ENCODE data around the gene DSCAM.

The DSCAM gene

DNA sequence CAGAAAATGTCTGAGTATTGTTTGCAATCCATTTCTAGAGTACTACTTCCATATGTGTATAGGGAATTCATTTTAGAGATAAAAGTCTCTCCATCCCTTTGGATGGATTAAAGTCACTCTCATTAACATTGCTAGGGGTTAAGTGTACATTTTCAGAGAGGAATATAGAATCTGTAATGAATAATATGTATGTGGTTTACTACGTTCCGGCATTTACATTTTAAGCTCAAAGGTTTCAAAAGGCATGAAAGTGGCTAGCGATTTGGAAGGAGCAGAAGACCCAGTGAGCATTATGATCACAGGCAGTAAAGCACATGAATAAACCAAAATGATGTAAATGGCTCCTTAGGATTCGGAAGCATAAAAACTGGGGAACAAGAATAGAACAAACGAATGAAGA, 123.0 kb downstream of the DSCAM start:
- Histone ChIP-seq H3K4me3 (ENCODE audit: low read depth in 1 of 5, low read length in 5 of 5) (no peak overlapping the region), H3K36me3 (ENCODE audit: control insufficient read depth in 5 of 5, insufficient read depth in 5 of 5, low read length in 5 of 5) (no peaks in the 10 kb centered on the region), H3K4me1 (ENCODE audit: control insufficient read depth in 5 of 5, insufficient read depth in 5 of 5, low read length in 5 of 5) (no peaks in the 10 kb centered on the region), H3K27me3 (ENCODE audit: control insufficient read depth in 5 of 5, insufficient read depth in 4 of 5, low read length in 5 of 5) (no peaks in the 10 kb centered on the region), H3K9me3 (ENCODE audit: control insufficient read depth in 5 of 5, low read length in 5 of 5) (peaks cover 0 to 11% (median 5%) of the 10 kb centered on the region in 5 donors), H3K27ac (ENCODE audit: low read depth, low read length) (no peak overlapping the region), H3K9ac (ENCODE audit: low read length in 5 of 5) (no peak overlapping the region)

DNA sequence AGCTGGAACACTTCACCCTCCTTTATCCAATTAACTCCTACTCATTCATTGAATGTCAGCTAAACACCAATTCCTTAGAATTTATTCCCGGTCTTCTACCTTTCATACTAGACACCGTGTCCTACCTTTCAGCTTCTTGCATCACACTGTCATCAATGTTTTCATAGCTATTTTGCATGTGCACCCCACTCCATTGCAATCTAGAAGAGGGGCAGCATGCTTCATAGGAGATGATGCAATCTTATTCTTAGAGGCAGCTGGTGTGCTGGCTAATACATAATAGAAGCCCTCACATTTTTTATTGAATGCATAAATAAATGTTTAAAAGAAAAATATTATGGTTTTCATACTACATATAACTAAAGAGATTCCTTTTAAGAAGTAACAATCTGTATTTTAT, 123.6 kb downstream of the DSCAM start:
- H3K9me3 ChIP-seq (ENCODE audit: control insufficient read depth in 5 of 5, low read length in 5 of 5): peaks cover 0 to 11% (median 5%) of the 10 kb centered on the region in 5 donors
- no peak overlapping the region for H3K27ac ChIP-seq (ENCODE audit: low read depth, low read length)
- no peak overlapping the region for H3K9ac ChIP-seq (ENCODE audit: low read length in 5 of 5)
- H3K27me3 ChIP-seq (ENCODE audit: control insufficient read depth in 5 of 5, insufficient read depth in 4 of 5, low read length in 5 of 5): no peaks in the 10 kb centered on the region
- no peaks in the 10 kb centered on the region for H3K36me3 ChIP-seq (ENCODE audit: control insufficient read depth in 5 of 5, insufficient read depth in 5 of 5, low read length in 5 of 5)
- no peaks in the 10 kb centered on the region for H3K4me1 ChIP-seq (ENCODE audit: control insufficient read depth in 5 of 5, insufficient read depth in 5 of 5, low read length in 5 of 5)
- H3K4me3 ChIP-seq (ENCODE audit: low read depth in 1 of 5, low read length in 5 of 5): no peak overlapping the region

DNA sequence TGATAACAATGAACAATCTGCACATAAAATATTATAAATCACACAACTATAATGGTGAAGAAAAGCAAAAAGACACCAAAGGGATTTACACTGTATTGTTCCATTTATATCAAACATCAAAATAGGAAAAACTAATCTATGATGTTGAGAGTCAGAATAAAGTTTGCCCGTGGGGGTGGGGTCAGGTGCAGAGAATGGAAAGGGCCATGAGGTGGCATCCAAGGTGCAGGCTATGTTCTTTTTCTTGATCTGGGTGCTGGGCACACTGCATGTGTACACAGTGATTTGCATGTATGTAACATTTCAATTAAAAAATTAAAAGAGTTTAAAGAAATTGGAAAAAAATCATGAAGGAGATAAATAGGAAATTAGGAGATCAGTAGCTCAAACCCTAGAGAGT, 127.3 kb downstream of the DSCAM start:
- H3K27ac ChIP-seq (ENCODE audit: low read depth, low read length): no peak overlapping the region
- no peak overlapping the region for H3K4me3 ChIP-seq (ENCODE audit: low read depth in 1 of 5, low read length in 5 of 5)
- H3K36me3 ChIP-seq (ENCODE audit: control insufficient read depth in 5 of 5, insufficient read depth in 5 of 5, low read length in 5 of 5): no peaks in the 10 kb centered on the region
- peaks cover 0 to 11% (median 5%) of the 10 kb centered on the region in 5 donors for H3K9me3 ChIP-seq (ENCODE audit: control insufficient read depth in 5 of 5, low read length in 5 of 5)
- H3K27me3 ChIP-seq (ENCODE audit: control insufficient read depth in 5 of 5, insufficient read depth in 4 of 5, low read length in 5 of 5): no peaks in the 10 kb centered on the region
- no peaks in the 10 kb centered on the region for H3K4me1 ChIP-seq (ENCODE audit: control insufficient read depth in 5 of 5, insufficient read depth in 5 of 5, low read length in 5 of 5)
- no peak overlapping the region for H3K9ac ChIP-seq (ENCODE audit: low read length in 5 of 5)

DNA sequence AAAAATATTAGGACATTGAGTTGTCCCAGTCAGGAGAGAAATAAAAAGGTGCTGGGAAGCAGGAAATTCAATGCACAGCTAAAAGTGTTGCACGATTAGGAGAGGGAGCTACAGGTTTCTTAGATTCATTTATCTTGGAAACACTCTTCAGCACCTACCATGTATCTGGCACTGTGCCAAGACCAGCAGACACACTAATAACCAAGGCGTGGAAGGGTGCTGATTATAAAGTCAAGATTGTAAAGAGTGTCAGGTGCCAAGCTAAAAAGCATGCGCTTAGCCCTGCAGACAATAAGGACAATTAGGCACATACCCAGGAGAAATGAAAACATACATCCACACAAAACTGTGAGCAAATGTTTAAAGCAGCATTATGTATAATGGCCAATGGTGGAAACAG, 129.9 kb downstream of the DSCAM start:
- H3K27me3 ChIP-seq (ENCODE audit: control insufficient read depth in 5 of 5, insufficient read depth in 4 of 5, low read length in 5 of 5): no peaks in the 10 kb centered on the region
- H3K4me1 ChIP-seq (ENCODE audit: control insufficient read depth in 5 of 5, insufficient read depth in 5 of 5, low read length in 5 of 5): no peaks in the 10 kb centered on the region
- H3K27ac ChIP-seq (ENCODE audit: low read depth, low read length): no peak overlapping the region
- no peaks in the 10 kb centered on the region for H3K36me3 ChIP-seq (ENCODE audit: control insufficient read depth in 5 of 5, insufficient read depth in 5 of 5, low read length in 5 of 5)
- no peak overlapping the region for H3K4me3 ChIP-seq (ENCODE audit: low read depth in 1 of 5, low read length in 5 of 5)
- H3K9ac ChIP-seq (ENCODE audit: low read length in 5 of 5): no peak overlapping the region
- peaks cover 0 to 11% (median 5%) of the 10 kb centered on the region in 5 donors for H3K9me3 ChIP-seq (ENCODE audit: control insufficient read depth in 5 of 5, low read length in 5 of 5)

DNA sequence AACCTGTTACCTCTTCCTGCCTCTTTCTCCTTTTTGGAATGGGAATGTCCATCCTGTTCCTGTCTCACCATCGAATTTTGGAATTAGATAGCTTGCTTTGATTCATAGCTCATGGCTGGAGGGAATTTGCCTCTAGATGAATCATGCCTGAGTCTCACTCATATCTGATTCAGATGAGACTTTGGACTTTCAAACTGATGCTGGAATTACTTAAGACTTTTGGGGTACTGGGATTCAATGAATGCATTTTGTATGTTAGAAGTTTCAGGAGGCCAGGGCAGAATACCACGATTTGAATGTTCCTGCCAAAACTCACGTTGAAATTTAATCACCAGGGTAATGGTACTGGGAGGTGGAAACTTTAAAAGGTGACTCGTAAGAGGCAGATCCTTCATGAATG, 132.4 kb downstream of the DSCAM start:
- Histone ChIP-seq H3K27me3 (ENCODE audit: control insufficient read depth in 5 of 5, insufficient read depth in 4 of 5, low read length in 5 of 5) (no peaks in the 10 kb centered on the region), H3K27ac (ENCODE audit: low read depth, low read length) (no peak overlapping the region), H3K9me3 (ENCODE audit: control insufficient read depth in 5 of 5, low read length in 5 of 5) (no peaks in the 10 kb centered on the region), H3K4me3 (ENCODE audit: low read depth in 1 of 5, low read length in 5 of 5) (no peak overlapping the region), H3K9ac (ENCODE audit: low read length in 5 of 5) (no peak overlapping the region), H3K36me3 (ENCODE audit: control insufficient read depth in 5 of 5, insufficient read depth in 5 of 5, low read length in 5 of 5) (no peaks in the 10 kb centered on the region), H3K4me1 (ENCODE audit: control insufficient read depth in 5 of 5, insufficient read depth in 5 of 5, low read length in 5 of 5) (no peaks in the 10 kb centered on the region)

DNA sequence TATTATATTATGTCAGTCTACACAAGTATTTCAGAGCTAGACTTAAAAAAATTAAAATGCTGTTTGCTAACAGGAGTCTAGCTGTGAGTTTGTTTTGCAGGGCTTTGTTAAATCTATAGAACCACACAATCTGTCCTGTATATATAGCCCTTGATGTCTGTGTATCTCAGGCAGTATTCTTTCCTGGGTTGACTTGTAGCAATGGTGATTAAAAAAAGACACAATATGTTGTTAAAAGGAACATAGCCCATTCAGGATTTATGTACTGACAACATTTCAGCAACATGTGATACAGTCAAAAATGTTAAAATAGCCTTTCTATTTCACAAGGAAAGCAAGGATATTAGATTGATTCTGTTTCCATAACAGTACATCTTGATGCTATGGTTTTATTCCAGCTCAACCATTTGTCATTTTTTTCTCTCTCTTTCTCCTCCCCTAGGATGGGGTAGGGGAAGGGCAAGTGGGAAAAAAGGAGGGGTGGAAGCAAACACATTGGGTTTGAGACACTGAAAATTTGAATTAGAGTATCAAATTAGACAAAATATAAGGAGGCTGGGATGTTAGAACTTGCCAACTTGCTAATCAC, 139.2 kb downstream of the DSCAM start:
- Histone ChIP-seq H3K4me1 (ENCODE audit: control insufficient read depth in 5 of 5, insufficient read depth in 5 of 5, low read length in 5 of 5) (no peaks in the 10 kb centered on the region), H3K9ac (ENCODE audit: low read length in 5 of 5) (no peak overlapping the region), H3K27me3 (ENCODE audit: control insufficient read depth in 5 of 5, insufficient read depth in 4 of 5, low read length in 5 of 5) (no peaks in the 10 kb centered on the region), H3K9me3 (ENCODE audit: control insufficient read depth in 5 of 5, low read length in 5 of 5) (peaks cover 0 to 2% (median 0%) of the 10 kb centered on the region in 5 donors), H3K27ac (ENCODE audit: low read depth, low read length) (no peak overlapping the region), H3K36me3 (ENCODE audit: control insufficient read depth in 5 of 5, insufficient read depth in 5 of 5, low read length in 5 of 5) (no peaks in the 10 kb centered on the region), H3K4me3 (ENCODE audit: low read depth in 1 of 5, low read length in 5 of 5) (no peak overlapping the region)

DNA sequence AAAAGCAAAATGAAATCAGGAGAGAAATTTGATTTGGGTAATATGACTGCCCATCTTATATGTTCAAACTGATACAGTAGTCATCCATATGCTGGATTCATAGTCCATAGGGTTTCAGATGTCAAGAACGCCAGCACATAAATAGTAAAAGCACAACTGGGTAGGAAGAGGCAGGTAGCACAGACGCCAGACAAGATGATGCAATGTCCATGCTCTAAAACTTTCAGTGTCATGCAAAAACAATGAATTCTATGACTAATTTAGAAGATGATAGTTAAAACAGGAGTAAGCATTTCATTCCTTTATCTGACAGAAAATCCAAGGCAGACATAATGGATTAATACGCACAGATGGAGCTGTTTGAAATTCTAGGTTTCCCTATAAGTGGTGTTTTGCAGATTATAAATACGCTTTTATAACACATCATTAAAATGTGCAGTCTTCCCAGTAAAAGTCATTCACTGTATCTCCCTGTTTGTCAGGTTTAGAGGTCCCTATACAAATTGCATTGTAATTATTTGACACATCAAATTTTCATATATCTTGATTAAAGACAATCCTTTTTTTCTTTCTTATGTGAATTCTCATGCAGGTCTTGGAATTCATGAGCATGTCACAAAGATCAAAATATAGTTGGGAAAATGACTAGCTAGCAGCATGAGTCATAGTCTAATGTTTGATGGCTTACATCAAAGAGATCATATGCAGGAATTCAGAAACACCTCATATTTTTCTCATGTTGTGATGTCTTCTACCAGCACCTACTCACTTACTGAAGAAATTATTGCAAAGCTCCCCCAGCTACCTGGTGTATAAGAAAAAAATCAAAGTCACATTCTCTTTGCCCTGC, 139.9 kb downstream of the DSCAM start:
- Histone ChIP-seq H3K4me1 (ENCODE audit: control insufficient read depth in 5 of 5, insufficient read depth in 5 of 5, low read length in 5 of 5) (no peaks in the 10 kb centered on the region), H3K27me3 (ENCODE audit: control insufficient read depth in 5 of 5, insufficient read depth in 4 of 5, low read length in 5 of 5) (no peaks in the 10 kb centered on the region), H3K36me3 (ENCODE audit: control insufficient read depth in 5 of 5, insufficient read depth in 5 of 5, low read length in 5 of 5) (no peaks in the 10 kb centered on the region), H3K9me3 (ENCODE audit: control insufficient read depth in 5 of 5, low read length in 5 of 5) (peaks cover 0 to 2% (median 0%) of the 10 kb centered on the region in 5 donors), H3K9ac (ENCODE audit: low read length in 5 of 5) (no peak overlapping the region), H3K4me3 (ENCODE audit: low read depth in 1 of 5, low read length in 5 of 5) (no peak overlapping the region), H3K27ac (ENCODE audit: low read depth, low read length) (no peak overlapping the region)

DNA sequence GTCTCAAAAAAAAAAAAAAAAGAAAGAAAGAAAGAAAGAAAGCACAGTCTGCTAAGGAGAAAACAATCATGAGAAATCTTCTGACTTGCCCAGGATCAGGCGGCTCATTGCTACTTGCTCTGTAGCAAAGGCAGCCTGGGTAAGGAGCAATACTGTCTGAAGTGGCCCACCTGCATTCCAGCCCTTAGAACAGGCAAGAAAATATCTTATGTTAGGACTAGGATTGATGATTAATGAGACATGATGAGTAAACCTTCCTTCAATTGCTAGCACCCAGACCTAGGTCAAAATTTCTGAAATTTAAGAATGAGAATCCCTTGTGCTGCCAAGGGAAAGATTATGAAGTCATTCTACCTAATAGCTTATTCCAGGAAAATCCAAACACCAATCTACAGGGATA, 140.8 kb downstream of the DSCAM start:
- H3K9me3 ChIP-seq (ENCODE audit: control insufficient read depth in 5 of 5, low read length in 5 of 5): peaks cover 0 to 2% (median 0%) of the 10 kb centered on the region in 5 donors
- H3K4me1 ChIP-seq (ENCODE audit: control insufficient read depth in 5 of 5, insufficient read depth in 5 of 5, low read length in 5 of 5): no peaks in the 10 kb centered on the region
- no peak overlapping the region for H3K27ac ChIP-seq (ENCODE audit: low read depth, low read length)
- no peak overlapping the region for H3K4me3 ChIP-seq (ENCODE audit: low read depth in 1 of 5, low read length in 5 of 5)
- no peaks in the 10 kb centered on the region for H3K36me3 ChIP-seq (ENCODE audit: control insufficient read depth in 5 of 5, insufficient read depth in 5 of 5, low read length in 5 of 5)
- no peaks in the 10 kb centered on the region for H3K27me3 ChIP-seq (ENCODE audit: control insufficient read depth in 5 of 5, insufficient read depth in 4 of 5, low read length in 5 of 5)
- H3K9ac ChIP-seq (ENCODE audit: low read length in 5 of 5): no peak overlapping the region

DNA sequence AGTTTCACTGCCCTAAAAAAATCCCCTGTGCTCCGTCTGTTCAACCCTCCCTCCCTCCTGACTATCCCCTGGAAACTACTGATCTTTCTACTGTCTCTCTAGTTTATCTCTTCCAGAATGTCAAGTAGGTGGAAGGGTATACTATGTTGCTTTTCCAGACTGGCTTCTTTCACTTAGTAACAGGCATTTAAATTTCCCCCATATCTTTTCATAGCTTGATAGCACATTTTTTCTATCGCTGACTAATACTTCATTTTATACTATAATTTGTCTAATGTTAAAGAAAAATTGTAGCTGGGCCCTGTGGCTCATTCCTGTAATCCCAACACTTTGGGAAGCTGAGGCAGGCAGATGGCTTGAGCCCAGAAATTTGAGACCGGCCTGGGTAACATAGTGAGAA, 142.8 kb downstream of the DSCAM start:
- no peak overlapping the region for H3K27ac ChIP-seq (ENCODE audit: low read depth, low read length)
- H3K27me3 ChIP-seq (ENCODE audit: control insufficient read depth in 5 of 5, insufficient read depth in 4 of 5, low read length in 5 of 5): no peaks in the 10 kb centered on the region
- no peak overlapping the region for H3K4me3 ChIP-seq (ENCODE audit: low read depth in 1 of 5, low read length in 5 of 5)
- H3K9ac ChIP-seq (ENCODE audit: low read length in 5 of 5): no peak overlapping the region
- H3K36me3 ChIP-seq (ENCODE audit: control insufficient read depth in 5 of 5, insufficient read depth in 5 of 5, low read length in 5 of 5): no peaks in the 10 kb centered on the region
- H3K9me3 ChIP-seq (ENCODE audit: control insufficient read depth in 5 of 5, low read length in 5 of 5): peaks cover 0 to 13% (median 0%) of the 10 kb centered on the region in 5 donors
- no peaks in the 10 kb centered on the region for H3K4me1 ChIP-seq (ENCODE audit: control insufficient read depth in 5 of 5, insufficient read depth in 5 of 5, low read length in 5 of 5)

DNA sequence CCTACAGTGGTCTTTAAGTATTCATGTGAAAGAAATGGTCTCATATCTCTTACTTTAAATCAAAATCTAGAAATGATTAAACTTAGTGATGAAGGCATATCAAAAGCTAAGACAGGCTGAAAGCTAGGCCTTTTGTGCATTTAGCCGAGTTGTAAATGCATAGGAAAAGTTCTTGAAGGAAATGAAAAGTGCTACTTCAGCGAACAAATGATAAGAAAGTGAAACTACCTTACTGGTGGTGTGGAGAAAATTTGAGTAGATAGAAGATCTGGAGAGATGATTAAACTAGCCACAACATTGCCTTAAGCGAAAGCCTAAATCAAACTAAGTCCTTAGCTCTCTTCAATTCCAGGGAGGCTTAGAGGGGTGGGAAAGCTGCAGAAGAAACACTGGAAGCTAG, 147.6 kb downstream of the DSCAM start:
- Histone ChIP-seq H3K36me3 (ENCODE audit: control insufficient read depth in 5 of 5, insufficient read depth in 5 of 5, low read length in 5 of 5) (no peaks in the 10 kb centered on the region), H3K4me3 (ENCODE audit: low read depth in 1 of 5, low read length in 5 of 5) (no peak overlapping the region), H3K9ac (ENCODE audit: low read length in 5 of 5) (no peak overlapping the region), H3K27me3 (ENCODE audit: control insufficient read depth in 5 of 5, insufficient read depth in 4 of 5, low read length in 5 of 5) (no peaks in the 10 kb centered on the region), H3K9me3 (ENCODE audit: control insufficient read depth in 5 of 5, low read length in 5 of 5) (peaks cover 0 to 11% (median 0%) of the 10 kb centered on the region in 5 donors), H3K27ac (ENCODE audit: low read depth, low read length) (no peak overlapping the region), H3K4me1 (ENCODE audit: control insufficient read depth in 5 of 5, insufficient read depth in 5 of 5, low read length in 5 of 5) (no peaks in the 10 kb centered on the region)

All from subcutaneous abdominal adipose tissue (tissue), 5 donors.